RWPE1 (cell line): Measurements from ENCODE around the gene VEGFC.

Experiments used
- CTCF ChIA-PET: fragments of 350-600 bp; sonication (Branson Sonifier 250); formaldehyde crosslinking; extraction: SDS; loops from one replicate; lab custom pipeline; 2021; lab: Yijun Ruan, JAX
- POLR2A ChIA-PET: fragments of 400-600 bp; formaldehyde crosslinking; extraction: SDS; loops from one replicate; lab custom pipeline; 2020; ENCODE audit warnings: antibody characterized with exemption; ENCODE audit not compliant: low non-redundant PET; lab: Yijun Ruan, JAX
- DNase-seq: peaks from one replicate; pipeline ENCODE4 v3.0.0; 2012; ENCODE audit warnings: low spot score
- H3K27ac ChIP-seq: fragments of 450-650 bp; 2 replicates; pipeline ENCODE4 v1.5.1; 2017
- CTCF ChIP-seq: fragments of 450-650 bp; conservative IDR thresholded peaks from 2 replicates; pipeline ENCODE4 v1.5.1; 2017; ENCODE audit warnings: low read depth, mild to moderate bottlenecking

The VEGFC gene

GRCh38 chr4:176791591-176792325 is 964 bp downstream of the VEGFC start:
- POLR2A ChIA-PET = no interaction called here
- CTCF ChIA-PET = interaction anchor here (0.6 to 2.5 kb wide), 3 partner anchors 243 to 412 kb away, joined by 3 to 22 read pairs (median 3); no protein-coding TSS in a partner anchor
- peak overlapping the region; percentile 89 for H3K27ac ChIP-seq

GRCh38 chr4:176790398-176790797 is 2.3 kb downstream of the VEGFC start:
- POLR2A ChIA-PET = no interaction called here
- H3K27ac ChIP-seq = no peak overlapping the region
- no peak for TF ChIP-seq CTCF
- CTCF ChIA-PET = no interaction called here
- DNase-seq = no peak

More at GRCh38 chr4:176791591-176792325, 964 bp downstream of the VEGFC start:
- peak; percentile 20 for DNase-seq
- TF ChIP-seq CTCF = no peak

- TF ChIP-seq CTCF = peak; percentile 85
- POLR2A ChIA-PET = no interaction called here
- CTCF ChIA-PET = no interaction called here
- H3K27ac ChIP-seq = no peak overlapping the region
- DNase-seq = peak; percentile 56
Observed at GRCh38 chr4:176789955-176790354, 2.8 kb downstream of the VEGFC start.

GRCh38 chr4:176788971-176789370 is 3.8 kb downstream of the VEGFC start:
- ChIA-PET CTCF (interaction anchor here (1.5 kb wide), 1 partner anchor 258 kb away, joined by 5 read pairs; no protein-coding TSS in a partner anchor), POLR2A (no interaction called here)
- no peak for TF ChIP-seq CTCF
- DNase-seq = no peak
- H3K27ac ChIP-seq = no peak overlapping the region

- CTCF ChIA-PET = interaction anchor here (1.5 kb wide), 1 partner anchor 259 kb away, joined by 5 read pairs; no protein-coding TSS in a partner anchor
- DNase-seq = no peak
- TF ChIP-seq CTCF = no peak
- POLR2A ChIA-PET = no interaction called here
- H3K27ac ChIP-seq = no peak overlapping the region
Observed at GRCh38 chr4:176788248-176788647, 4.5 kb downstream of the VEGFC start.

- DNase-seq = no peak
- POLR2A ChIA-PET = no interaction called here
- no peak overlapping the region for H3K27ac ChIP-seq
- CTCF ChIA-PET = no interaction called here
- no peak for TF ChIP-seq CTCF
Observed at GRCh38 chr4:176784816-176785215, 7.9 kb downstream of the VEGFC start.
